MM.1S (cell line): ENCODE data around the gene F5.

Experiments used
- CTCF ChIP-seq: fragments of 300-600 bp; sonication (generic); IDR thresholded peaks from 2 replicates; pipeline ENCODE4 v1.5.1; 2016; ENCODE audit warnings: antibody characterized with exemption, low read length, mixed read lengths
- EZH2 ChIP-seq: fragments of 300-600 bp; sonication (generic); optimal IDR thresholded peaks from 2 replicates; pipeline ENCODE3; 2017; ENCODE audit warnings: low read depth, mild to moderate bottlenecking, antibody characterized with exemption, low read length, mixed read lengths
- EZH2phosphoT487 ChIP-seq: fragments of 300-600 bp; sonication (generic); IDR thresholded peaks from 2 replicates; pipeline ENCODE4 v1.6.1; 2018; ENCODE audit warnings: antibody characterized with exemption, low read length

DNA sequence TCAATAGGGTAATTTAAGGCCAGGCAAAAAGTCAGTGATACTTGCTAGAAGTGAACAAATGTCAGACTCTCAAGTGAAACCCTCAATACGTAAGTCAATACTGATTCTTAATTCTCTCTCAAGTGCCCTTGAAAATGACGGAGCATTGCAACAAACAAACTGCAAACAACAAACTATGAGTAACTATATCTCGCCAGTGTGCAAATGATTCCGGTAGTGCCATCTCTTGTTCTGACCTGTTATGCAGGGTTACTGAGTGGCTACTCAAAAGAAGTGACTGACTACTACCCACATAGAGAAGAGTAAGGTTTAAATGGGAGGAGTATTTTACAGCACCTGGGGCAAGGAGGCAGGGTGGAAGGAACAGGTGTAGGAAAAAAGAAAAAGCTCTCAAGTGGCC, 102.2 kb downstream of the F5 start:
- TF ChIP-seq CTCF (no peak), EZH2phosphoT487 (no peak), EZH2 (no peak)
